ENCODE results near the gene CHN2. TPM values are rescaled to one million over a fixed set of nuclear protein-coding genes. Genes with fewer than 3 reads are reported as not detected.

CHN2 gene
- total RNA-seq, 1 experiment from 2014 or later = 2.1 TPM

DNA sequence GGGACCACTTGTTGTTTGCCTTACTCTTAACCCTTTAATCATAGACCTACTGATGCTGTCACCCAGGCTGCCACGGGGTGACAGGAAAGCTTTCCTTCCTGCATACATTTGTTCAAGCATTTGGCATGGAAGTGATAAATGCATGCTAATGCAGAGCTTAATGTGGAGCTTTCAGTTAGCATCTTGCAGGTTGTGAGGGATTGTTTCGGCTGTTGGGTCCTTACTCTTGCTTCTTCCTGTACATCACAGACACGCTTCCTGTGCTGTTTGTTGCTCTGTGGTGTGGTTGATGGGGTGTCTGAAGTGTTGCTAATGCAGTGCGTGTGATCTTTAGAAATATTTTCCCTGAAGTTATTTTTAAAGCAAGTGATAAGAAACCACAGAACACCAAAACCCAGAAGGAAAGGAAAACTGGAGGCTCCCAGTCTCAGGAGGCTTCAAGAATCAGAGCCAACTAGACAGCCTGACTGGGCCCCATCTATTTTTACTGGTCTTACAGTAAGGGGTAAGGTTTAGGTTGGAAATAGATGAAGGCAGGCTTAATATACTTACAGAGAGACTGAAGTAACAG, 143.1 kb downstream of the CHN2 start:
- POLR2A ChIA-PET = no interaction called here
- H3K79me2 ChIP-seq (ENCODE audit: insufficient read depth, low read length) = no peaks in the 10 kb centered on the region
- TF ChIP-seq YY1 (IDR thresholded peaks at IDR 0.05; ENCODE audit: extremely low read depth, insufficient replicate concordance, low read depth, low read length) (no peak), RAD21 (IDR thresholded peaks at IDR 0.05; ENCODE audit: low read depth) (no peak), ELF1 (IDR thresholded peaks at IDR 0.05; ENCODE audit: borderline replicate concordance, low read depth) (no peak), SP1 (IDR thresholded peaks at IDR 0.05; ENCODE audit: low read depth) (no peak), EGR1 (IDR thresholded peaks at IDR 0.05; ENCODE audit: low read depth) (no peak), POLR2AphosphoS5 (IDR thresholded peaks at IDR 0.05; ENCODE audit: low read depth, low read length) (no peak)
- TF ChIP-seq, protein P1, sequence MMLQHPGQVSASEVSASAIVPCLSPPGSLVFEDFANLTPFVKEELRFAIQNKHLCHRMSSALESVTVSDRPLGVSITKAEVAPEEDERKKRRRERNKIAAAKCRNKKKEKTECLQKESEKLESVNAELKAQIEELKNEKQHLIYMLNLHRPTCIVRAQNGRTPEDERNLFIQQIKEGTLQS (IDR thresholded peaks at IDR 0.05) = no peak
- TF ChIP-seq, protein P2, sequence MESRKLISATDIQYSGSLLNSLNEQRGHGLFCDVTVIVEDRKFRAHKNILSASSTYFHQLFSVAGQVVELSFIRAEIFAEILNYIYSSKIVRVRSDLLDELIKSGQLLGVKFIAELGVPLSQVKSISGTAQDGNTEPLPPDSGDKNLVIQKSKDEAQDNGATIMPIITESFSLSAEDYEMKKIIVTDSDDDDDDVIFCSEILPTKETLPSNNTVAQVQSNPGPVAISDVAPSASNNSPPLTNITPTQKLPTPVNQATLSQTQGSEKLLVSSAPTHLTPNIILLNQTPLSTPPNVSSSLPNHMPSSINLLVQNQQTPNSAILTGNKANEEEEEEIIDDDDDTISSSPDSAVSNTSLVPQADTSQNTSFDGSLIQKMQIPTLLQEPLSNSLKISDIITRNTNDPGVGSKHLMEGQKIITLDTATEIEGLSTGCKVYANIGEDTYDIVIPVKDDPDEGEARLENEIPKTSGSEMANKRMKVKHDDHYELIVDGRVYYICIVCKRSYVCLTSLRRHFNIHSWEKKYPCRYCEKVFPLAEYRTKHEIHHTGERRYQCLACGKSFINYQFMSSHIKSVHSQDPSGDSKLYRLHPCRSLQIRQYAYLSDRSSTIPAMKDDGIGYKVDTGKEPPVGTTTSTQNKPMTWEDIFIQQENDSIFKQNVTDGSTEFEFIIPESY (IDR thresholded peaks at IDR 0.05; ENCODE audit: extremely low read depth, insufficient replicate concordance, low read length) = no peak

More for the DNA sequence above, 143.1 kb downstream of the CHN2 start:
- BruUV-seq (replicated peaks) = no TSS peak
- no peak overlapping the region for H3K4me3 ChIP-seq (replicated peaks in 1 of 2; ENCODE audit: low read depth in 1 of 2, low read length in 2 of 2)
- H3K36me3 ChIP-seq (ENCODE audit: control insufficient read depth in 1 of 2, insufficient read depth in 2 of 2, low read length in 2 of 2) = no peaks in the 10 kb centered on the region
- no peak overlapping the region for H3K27ac ChIP-seq (ENCODE audit: low read depth, low read length)
- no peaks in the 10 kb centered on the region; the same call in 1 of the 2 replicates for H3K27me3 ChIP-seq (ENCODE audit: insufficient read depth, low read length)
- RAD21 ChIA-PET (ENCODE audit: low non-redundant PET in 1 of 2, low total read pairs in 2 of 2, uncharacterized antibody in 2 of 2, unreplicated experiment in 2 of 2) = no interaction called here
- H3K9me3 ChIP-seq (ENCODE audit: control insufficient read depth in 1 of 2, insufficient read depth in 1 of 2, low read depth in 1 of 2, low read length in 2 of 2) = no peaks in the 10 kb centered on the region
- no peak overlapping the region for H3K4me2 ChIP-seq (ENCODE audit: low read length)
- no peaks in the 10 kb centered on the region for H3K9me2 ChIP-seq (ENCODE audit: insufficient read depth)
- no peak overlapping the region for H2AFZ ChIP-seq (ENCODE audit: low read depth, low read length, poor library complexity, severe bottlenecking)
- H4K20me1 ChIP-seq (ENCODE audit: insufficient read depth) = no peaks in the 10 kb centered on the region
- no peak overlapping the region for H3K9ac ChIP-seq (ENCODE audit: low read length)
- intact Hi-C loops (cut with micrococcal nuclease) = no loop called here
- ATAC-seq (no peak), DNase-seq (ENCODE audit: low read depth, low spot score) (no peak)
- CTCF ChIA-PET = no interaction called here
- H3K4me1 ChIP-seq (ENCODE audit: control insufficient read depth in 1 of 2, insufficient read depth in 2 of 2, low read length in 2 of 2) = no peaks in the 10 kb centered on the region

Measured in HCT116 (cell line).